IgD-negative memory B cell (primary cell): Measurements from ENCODE around the gene SMARCAD1. TPM values are rescaled to one million over a fixed set of nuclear protein-coding genes. Genes with fewer than 3 reads are reported as not detected.
A peak's percentile ranks its signal among the peaks of the same experiment; 100 is the strongest.
"Not testable (repeated sequence)": the region's sequence is repeated elsewhere in the genome, so short reads cannot be mapped to it uniquely, and the experiment has no call there.

Experiments
- H3K27ac Mint-ChIP-seq, 3 donors: one replicate each; pipeline ENCODE4 v1.8.0; 2020 to 2022; ENCODE audit warnings: mild to moderate bottlenecking in 3 of 3, mixed read lengths in 3 of 3, moderate library complexity in 1 of 3
- H3K27me3 Mint-ChIP-seq: one replicate; pipeline ENCODE4 v1.8.0; 2021; ENCODE audit warnings: mixed read lengths
- H3K36me3 Mint-ChIP-seq: one replicate; pipeline ENCODE4 v1.8.0; 2020; ENCODE audit warnings: mild to moderate bottlenecking, mixed read lengths
- H3K4me1 Mint-ChIP-seq, 3 donors: one replicate each; pipeline ENCODE4 v1.8.0; 2020 to 2022; ENCODE audit warnings: mixed read lengths in 3 of 3, mild to moderate bottlenecking in 1 of 3
- H3K4me3 Mint-ChIP-seq, 4 donors: one replicate each; pipeline ENCODE4 v1.8.0; 2020 to 2022; ENCODE audit warnings: mild to moderate bottlenecking in 4 of 4, mixed read lengths in 4 of 4, moderate library complexity in 3 of 4
- H3K9me3 Mint-ChIP-seq, 3 donors: one replicate each; pipeline ENCODE4 v1.8.0; 2020 to 2021; ENCODE audit warnings: mixed read lengths in 3 of 3, mild to moderate bottlenecking in 1 of 3
- polyA plus RNA-seq: library from polyadenylated mRNA; unstranded; fragments of 300-500 nt; fragmentation: Illumina TruSeq; gene quantifications from one replicate; pipeline ENCODE4 v1.2.3, GENCODE V29; 2021

SMARCAD1 gene
- polyA plus RNA-seq, 1 donor from 2014 or later: 10.2 TPM

DNA sequence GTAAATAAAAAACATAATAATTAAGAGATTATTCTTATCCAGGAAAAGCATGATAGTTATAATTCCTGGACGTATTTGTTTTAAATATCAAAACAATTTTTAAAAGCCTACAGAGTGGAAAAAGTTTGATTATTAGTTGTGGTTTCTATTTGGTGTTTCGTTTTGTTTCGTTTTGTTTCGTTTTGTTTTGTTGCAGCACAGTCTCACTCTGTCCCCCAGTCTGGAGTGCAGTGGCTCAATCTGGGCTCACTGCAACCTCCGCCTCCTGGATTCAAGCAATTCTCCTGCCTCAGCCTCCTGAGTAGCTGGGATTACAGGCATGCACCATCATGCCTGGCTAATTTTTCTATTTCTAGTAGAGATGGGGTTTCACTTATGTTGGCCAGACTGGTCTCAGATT is 129.1 kb downstream of the SMARCAD1 start:
- H3K4me3 Mint-ChIP-seq, H3K27ac Mint-ChIP-seq, H3K4me1 Mint-ChIP-seq, H3K9me3 Mint-ChIP-seq, H3K36me3 Mint-ChIP-seq, H3K27me3 Mint-ChIP-seq: not testable (repeated sequence)

DNA sequence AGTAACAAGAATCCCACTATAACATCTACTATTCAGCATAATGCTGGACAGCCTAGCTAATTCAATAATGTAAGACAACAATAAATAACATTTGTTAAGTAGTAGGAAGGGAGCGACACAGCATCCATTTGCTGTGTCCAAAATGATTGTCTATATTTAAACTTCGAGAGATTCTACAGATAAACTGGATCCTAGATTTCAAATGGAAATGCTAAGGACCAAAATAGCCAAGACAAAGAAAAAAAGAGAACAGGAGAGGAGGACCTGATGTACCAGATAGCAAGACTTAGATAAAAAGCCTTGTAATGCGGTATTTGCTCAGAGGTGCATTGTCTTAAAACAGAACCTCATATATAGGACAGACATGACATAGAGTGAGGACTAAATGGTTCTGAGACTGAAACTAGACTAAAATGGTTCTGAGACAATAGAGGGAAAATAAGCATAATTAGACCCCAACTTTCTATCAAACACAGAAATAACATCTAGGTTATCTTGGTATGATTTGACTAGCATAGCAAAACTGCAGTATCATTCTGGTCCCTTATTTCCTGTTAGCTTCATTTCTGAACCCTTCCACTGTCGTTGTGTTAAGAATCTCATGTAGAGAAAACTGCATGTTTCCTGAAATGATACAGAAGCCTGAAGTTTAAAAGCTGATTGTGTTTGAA is 131.2 kb downstream of the SMARCAD1 start:
- Mint-ChIP-seq H3K27ac (no peak overlapping the region), H3K9me3 (no peaks in the 10 kb centered on the region), H3K36me3 (no peaks in the 10 kb centered on the region)

DNA sequence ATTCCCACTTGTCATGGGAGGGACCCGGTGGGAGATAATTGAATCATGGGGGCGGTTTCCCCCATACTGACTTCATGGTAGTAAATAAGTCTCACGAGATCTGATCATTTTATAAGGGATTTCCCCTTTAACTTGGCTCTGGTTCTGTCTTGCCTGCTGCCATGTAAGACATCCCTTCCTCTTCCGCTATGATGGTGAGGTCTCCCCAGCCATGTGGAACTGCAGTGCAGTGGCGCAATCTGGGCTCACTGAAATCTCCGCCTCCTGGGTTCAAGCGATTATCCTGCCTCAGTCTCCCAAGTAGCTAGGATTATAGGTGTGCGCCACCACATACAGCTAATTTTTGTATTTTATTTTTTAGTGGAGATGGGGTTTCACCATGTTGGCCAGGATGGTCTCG is 132.1 kb downstream of the SMARCAD1 start:
- H3K4me1 Mint-ChIP-seq: peaks cover 4 to 10% (median 9%) of the 10 kb centered on the region in 3 donors
- no peaks in the 10 kb centered on the region for H3K9me3 Mint-ChIP-seq
- H3K27ac Mint-ChIP-seq: peak overlapping the region in 1 of 3 donors; percentile 80
- H3K36me3 Mint-ChIP-seq: no peaks in the 10 kb centered on the region
- H3K4me3 Mint-ChIP-seq: peak overlapping the region in 3 of 4 donors; percentile 74 to 92 (median 75)
- peaks cover 3% of the 10 kb centered on the region for H3K27me3 Mint-ChIP-seq

More for the DNA sequence above, 131.2 kb downstream of the SMARCAD1 start:
- Mint-ChIP-seq H3K27me3 (peaks cover 3% of the 10 kb centered on the region), H3K4me1 (peaks cover 4 to 10% (median 9%) of the 10 kb centered on the region in 3 donors), H3K4me3 (peak overlapping the region in 3 of 4 donors; percentile 55 to 92 (median 71))

Other genes with a start within 250 kb of the SMARCAD1 start
- not detected for gene HPGDS, start 135.0 kb downstream of the SMARCAD1 start, polyA plus RNA-seq
- gene PDLIM5, start 244.1 kb downstream of the SMARCAD1 start, polyA plus RNA-seq: 37.0 TPM